Upper lobe of left lung (tissue), 4 donors: ENCODE measurements around the gene ZNF23.

Experiments used
- CTCF ChIP-seq, 6 experiments: fragments of 450-650 bp in 4 of 6; fragments of 200-600 bp in 2 of 6; sonication (generic) in 2 of 6; IDR thresholded peaks; one replicate each; pipeline ENCODE4 v1.5.1; 2016 to 2019; ENCODE audit warnings: antibody characterized with exemption in 6 of 6
- POLR2A ChIP-seq, 4 donors: fragments of 450-650 bp; IDR thresholded peaks; one replicate each; pipeline ENCODE4 v1.5.1; 2016 to 2017; ENCODE audit warnings: antibody characterized with exemption in 4 of 4, mild to moderate bottlenecking in 2 of 4
- POLR2AphosphoS5 ChIP-seq, 2 donors: sonication (generic); formaldehyde crosslinking; IDR thresholded peaks; one replicate each; pipeline ENCODE4 v1.5.1; 2017; ENCODE audit warnings: antibody characterized with exemption in 2 of 2

DNA sequence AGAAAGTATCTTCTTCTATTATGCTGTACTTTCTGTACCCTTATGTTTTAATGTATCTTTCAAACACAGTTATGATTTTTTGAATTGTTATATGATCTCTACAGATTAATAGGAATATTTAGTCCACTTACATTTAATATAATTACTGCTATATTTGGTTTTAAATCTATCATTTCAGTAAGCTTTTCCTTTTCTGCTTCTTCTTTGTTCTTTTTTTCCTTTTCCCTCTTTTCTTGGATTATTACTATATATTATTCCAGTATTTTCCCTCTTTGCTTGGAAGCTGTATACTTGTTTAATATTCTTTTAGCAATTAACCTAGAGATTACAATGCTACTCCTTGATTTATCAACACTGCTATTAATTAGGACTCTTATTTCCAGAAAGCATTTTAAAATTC, 33.7 kb downstream of the ZNF23 start:
- no peak for TF ChIP-seq CTCF (IDR thresholded peaks at IDR 0.05)
- no peak for TF ChIP-seq POLR2A (IDR thresholded peaks at IDR 0.05)
- no peak for TF ChIP-seq POLR2AphosphoS5 (IDR thresholded peaks at IDR 0.05)
